ENCODE measurements around the gene FAM13A.

FAM13A gene

DNA sequence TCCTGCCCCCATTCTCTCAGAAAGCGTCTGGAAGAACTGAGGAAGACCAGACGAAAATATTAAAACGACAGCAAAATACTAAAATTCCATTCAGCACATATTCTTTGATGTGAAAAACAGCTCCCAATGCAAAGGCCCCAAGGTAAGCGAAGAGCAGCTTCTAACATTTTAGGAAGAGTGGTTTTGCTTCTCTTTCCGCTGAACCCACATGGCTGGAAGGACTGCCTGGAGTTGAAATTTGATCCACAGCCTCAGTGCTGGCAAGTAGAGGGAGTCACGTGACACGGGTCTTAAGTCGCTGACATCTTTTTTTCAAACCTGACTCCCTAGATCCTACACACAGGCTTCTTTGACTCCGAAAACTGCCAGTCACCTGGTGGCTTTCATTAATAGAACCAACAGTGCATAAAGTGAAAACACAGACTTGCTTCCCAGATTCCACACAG lies at the start of gene FAM13A:
Gene FAM13A (minus strand): TSS at position 233 of the 446 bp plus-strand sequence. CDS start 221 bp downstream, at position 12.
- H3K79me2 ChIP-seq (ENCODE audit: control insufficient read depth, insufficient read depth, low read length, unreplicated experiment): peaks cover 39% of the 10 kb centered on the region
- no peaks in the 10 kb centered on the region for H3K36me3 ChIP-seq (ENCODE audit: insufficient read depth, low read length)
- no peaks in the 10 kb centered on the region for H3K27me3 ChIP-seq (ENCODE audit: insufficient read depth, low read length)
- H2AFZ ChIP-seq (ENCODE audit: low read length, unreplicated experiment): peak within 1 kb of the TSS; percentile 96
- peak within 1 kb of the TSS; percentile 32 for H3K27ac ChIP-seq (ENCODE audit: low read depth, low read length)
- peaks cover 19% of the 10 kb centered on the region for H3K4me1 ChIP-seq (ENCODE audit: control insufficient read depth, insufficient read depth, low read length, unreplicated experiment)
- peak within 1 kb of the TSS; percentile 82 for H3K4me3 ChIP-seq (ENCODE audit: low read depth, low read length)

DNA sequence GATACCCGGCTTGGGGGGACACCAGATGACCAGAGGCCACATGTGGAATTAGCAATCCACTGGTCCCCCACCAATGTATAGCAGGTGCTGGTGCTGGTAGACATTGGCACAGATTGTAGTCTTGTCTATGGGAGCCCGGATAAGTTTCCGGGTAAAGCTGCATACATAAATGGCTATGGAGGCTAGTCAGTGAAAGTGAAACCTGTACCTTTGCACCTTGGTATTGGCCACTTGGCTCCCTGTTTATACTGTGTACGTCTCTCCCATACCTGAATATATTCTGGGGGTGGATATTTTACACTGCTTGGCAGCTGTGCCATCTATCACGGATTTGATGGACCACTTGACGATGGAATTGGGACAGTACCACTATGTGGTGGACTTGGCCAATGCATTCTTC lies 48.7 kb upstream of the FAM13A start:
- no peaks in the 10 kb centered on the region for H3K79me2 ChIP-seq (ENCODE audit: control insufficient read depth, insufficient read depth, low read length, unreplicated experiment)
- no peaks in the 10 kb centered on the region for H3K36me3 ChIP-seq (ENCODE audit: insufficient read depth, low read length)
- no peak overlapping the region for H3K4me3 ChIP-seq (ENCODE audit: low read depth, low read length)
- peaks cover 53% of the 10 kb centered on the region for H3K27me3 ChIP-seq (ENCODE audit: insufficient read depth, low read length)
- no peak overlapping the region for H3K27ac ChIP-seq (ENCODE audit: low read depth, low read length)
- H3K4me1 ChIP-seq (ENCODE audit: control insufficient read depth, insufficient read depth, low read length, unreplicated experiment): peaks cover 4% of the 10 kb centered on the region
- H2AFZ ChIP-seq (ENCODE audit: low read length, unreplicated experiment): no peak overlapping the region

DNA sequence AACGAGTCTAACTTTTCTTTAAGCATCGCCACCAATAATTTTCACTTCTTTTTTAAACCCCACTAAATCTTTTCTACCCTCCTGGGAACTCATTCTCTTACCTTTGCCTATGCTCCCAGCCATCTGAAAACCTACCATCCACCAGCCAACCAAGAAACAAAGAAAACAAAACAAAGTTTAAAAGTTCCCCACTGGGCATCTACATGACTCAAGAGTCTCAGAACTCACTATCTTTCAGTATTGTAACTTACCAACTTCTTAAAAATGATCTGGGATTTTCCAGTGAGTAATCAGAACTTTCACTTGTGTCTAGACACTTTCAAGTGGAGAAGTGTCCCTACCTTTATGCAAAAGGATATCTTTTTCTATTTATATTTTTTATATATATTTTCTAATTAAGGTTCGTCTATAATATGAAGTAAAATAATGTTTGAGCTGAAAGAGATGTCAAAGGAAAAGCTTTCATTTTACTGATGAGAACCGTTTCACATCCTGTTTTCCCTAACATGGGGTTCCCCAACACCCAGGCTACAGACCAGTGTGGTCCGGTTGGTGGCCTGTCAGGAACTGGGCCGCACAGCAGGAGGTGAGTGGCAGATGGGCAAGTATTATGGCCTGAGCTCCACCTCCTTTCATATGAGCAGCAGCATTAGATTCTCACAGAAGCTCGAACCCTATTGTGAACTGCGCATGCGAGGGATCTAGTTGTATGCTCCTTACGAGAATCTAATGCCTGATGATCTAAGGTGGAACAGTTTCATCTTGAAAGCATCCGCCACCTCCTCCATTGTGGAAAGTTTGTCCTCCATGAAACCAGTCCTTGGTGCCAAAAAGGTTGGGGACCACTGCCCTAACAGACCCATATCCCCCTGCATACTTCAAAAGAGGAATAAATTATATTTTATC lies 44.5 kb upstream of the FAM13A start:
- Histone ChIP-seq H3K4me3 (ENCODE audit: low read depth, low read length) (no peak overlapping the region), H3K36me3 (ENCODE audit: insufficient read depth, low read length) (no peaks in the 10 kb centered on the region), H3K4me1 (ENCODE audit: control insufficient read depth, insufficient read depth, low read length, unreplicated experiment) (no peaks in the 10 kb centered on the region), H2AFZ (ENCODE audit: low read length, unreplicated experiment) (no peak overlapping the region), H3K27me3 (ENCODE audit: insufficient read depth, low read length) (peaks cover 53% of the 10 kb centered on the region), H3K79me2 (ENCODE audit: control insufficient read depth, insufficient read depth, low read length, unreplicated experiment) (no peaks in the 10 kb centered on the region), H3K27ac (ENCODE audit: low read depth, low read length) (no peak overlapping the region)

- no peaks in the 10 kb centered on the region for H3K4me1 ChIP-seq (ENCODE audit: control insufficient read depth, insufficient read depth, low read length, unreplicated experiment)
- H3K79me2 ChIP-seq (ENCODE audit: control insufficient read depth, insufficient read depth, low read length, unreplicated experiment): no peaks in the 10 kb centered on the region
- H3K4me3 ChIP-seq (ENCODE audit: low read depth, low read length): no peak overlapping the region
- no peaks in the 10 kb centered on the region for H3K36me3 ChIP-seq (ENCODE audit: insufficient read depth, low read length)
- no peak overlapping the region for H2AFZ ChIP-seq (ENCODE audit: low read length, unreplicated experiment)
- H3K27ac ChIP-seq (ENCODE audit: low read depth, low read length): no peak overlapping the region
- peaks cover 53% of the 10 kb centered on the region for H3K27me3 ChIP-seq (ENCODE audit: insufficient read depth, low read length)
Observed at GRCh38 chr4:89100853-89101252, 43.9 kb upstream of the FAM13A start.

GRCh38 chr4:89099471-89099870 lies 42.5 kb upstream of the FAM13A start:
- Histone ChIP-seq H3K27me3 (ENCODE audit: insufficient read depth, low read length) (peaks cover 43% of the 10 kb centered on the region), H3K36me3 (ENCODE audit: insufficient read depth, low read length) (no peaks in the 10 kb centered on the region), H3K79me2 (ENCODE audit: control insufficient read depth, insufficient read depth, low read length, unreplicated experiment) (no peaks in the 10 kb centered on the region), H2AFZ (ENCODE audit: low read length, unreplicated experiment) (no peak overlapping the region), H3K4me3 (ENCODE audit: low read depth, low read length) (no peak overlapping the region), H3K27ac (ENCODE audit: low read depth, low read length) (no peak overlapping the region), H3K4me1 (ENCODE audit: control insufficient read depth, insufficient read depth, low read length, unreplicated experiment) (no peaks in the 10 kb centered on the region)

- no peak overlapping the region for H3K27ac ChIP-seq (ENCODE audit: low read depth, low read length)
- no peak overlapping the region for H3K4me3 ChIP-seq (ENCODE audit: low read depth, low read length)
- H3K36me3 ChIP-seq (ENCODE audit: insufficient read depth, low read length): no peaks in the 10 kb centered on the region
- H2AFZ ChIP-seq (ENCODE audit: low read length, unreplicated experiment): no peak overlapping the region
- no peaks in the 10 kb centered on the region for H3K4me1 ChIP-seq (ENCODE audit: control insufficient read depth, insufficient read depth, low read length, unreplicated experiment)
- H3K27me3 ChIP-seq (ENCODE audit: insufficient read depth, low read length): peaks cover 39% of the 10 kb centered on the region
- H3K79me2 ChIP-seq (ENCODE audit: control insufficient read depth, insufficient read depth, low read length, unreplicated experiment): no peaks in the 10 kb centered on the region
Observed at GRCh38 chr4:89099034-89099433, 42.0 kb upstream of the FAM13A start.

- Histone ChIP-seq H3K4me1 (ENCODE audit: control insufficient read depth, insufficient read depth, low read length, unreplicated experiment) (no peaks in the 10 kb centered on the region), H3K27me3 (ENCODE audit: insufficient read depth, low read length) (peaks cover 14% of the 10 kb centered on the region), H3K79me2 (ENCODE audit: control insufficient read depth, insufficient read depth, low read length, unreplicated experiment) (no peaks in the 10 kb centered on the region), H3K36me3 (ENCODE audit: insufficient read depth, low read length) (no peaks in the 10 kb centered on the region), H3K27ac (ENCODE audit: low read depth, low read length) (no peak overlapping the region), H3K4me3 (ENCODE audit: low read depth, low read length) (no peak overlapping the region), H2AFZ (ENCODE audit: low read length, unreplicated experiment) (no peak overlapping the region)
Observed at GRCh38 chr4:89078300-89078699, 21.3 kb upstream of the FAM13A start.

GRCh38 chr4:89077761-89078160 lies 20.8 kb upstream of the FAM13A start:
- no peak overlapping the region for H2AFZ ChIP-seq (ENCODE audit: low read length, unreplicated experiment)

GRCh38 chr4:89072921-89073320 lies 15.9 kb upstream of the FAM13A start:
- no peaks in the 10 kb centered on the region for H3K36me3 ChIP-seq (ENCODE audit: insufficient read depth, low read length)
- no peak overlapping the region for H3K4me3 ChIP-seq (ENCODE audit: low read depth, low read length)

More at GRCh38 chr4:89077761-89078160, 20.8 kb upstream of the FAM13A start:
- Histone ChIP-seq H3K79me2 (ENCODE audit: control insufficient read depth, insufficient read depth, low read length, unreplicated experiment) (no peaks in the 10 kb centered on the region), H3K27ac (ENCODE audit: low read depth, low read length) (no peak overlapping the region), H3K36me3 (ENCODE audit: insufficient read depth, low read length) (no peaks in the 10 kb centered on the region), H3K4me1 (ENCODE audit: control insufficient read depth, insufficient read depth, low read length, unreplicated experiment) (no peaks in the 10 kb centered on the region), H3K4me3 (ENCODE audit: low read depth, low read length) (no peak overlapping the region), H3K27me3 (ENCODE audit: insufficient read depth, low read length) (peaks cover 9% of the 10 kb centered on the region)

GRCh38 chr4:89071311-89071710 lies 14.3 kb upstream of the FAM13A start:
- Histone ChIP-seq H3K4me1 (ENCODE audit: control insufficient read depth, insufficient read depth, low read length, unreplicated experiment) (no peaks in the 10 kb centered on the region), H3K79me2 (ENCODE audit: control insufficient read depth, insufficient read depth, low read length, unreplicated experiment) (no peaks in the 10 kb centered on the region), H2AFZ (ENCODE audit: low read length, unreplicated experiment) (no peak overlapping the region), H3K36me3 (ENCODE audit: insufficient read depth, low read length) (no peaks in the 10 kb centered on the region), H3K27me3 (ENCODE audit: insufficient read depth, low read length) (peaks cover 13% of the 10 kb centered on the region), H3K4me3 (ENCODE audit: low read depth, low read length) (no peak overlapping the region), H3K27ac (ENCODE audit: low read depth, low read length) (no peak overlapping the region)

More at GRCh38 chr4:89072921-89073320, 15.9 kb upstream of the FAM13A start:
- H2AFZ ChIP-seq (ENCODE audit: low read length, unreplicated experiment): no peak overlapping the region
- no peaks in the 10 kb centered on the region for H3K4me1 ChIP-seq (ENCODE audit: control insufficient read depth, insufficient read depth, low read length, unreplicated experiment)
- H3K27me3 ChIP-seq (ENCODE audit: insufficient read depth, low read length): peaks cover 13% of the 10 kb centered on the region
- no peaks in the 10 kb centered on the region for H3K79me2 ChIP-seq (ENCODE audit: control insufficient read depth, insufficient read depth, low read length, unreplicated experiment)
- H3K27ac ChIP-seq (ENCODE audit: low read depth, low read length): no peak overlapping the region

DNA sequence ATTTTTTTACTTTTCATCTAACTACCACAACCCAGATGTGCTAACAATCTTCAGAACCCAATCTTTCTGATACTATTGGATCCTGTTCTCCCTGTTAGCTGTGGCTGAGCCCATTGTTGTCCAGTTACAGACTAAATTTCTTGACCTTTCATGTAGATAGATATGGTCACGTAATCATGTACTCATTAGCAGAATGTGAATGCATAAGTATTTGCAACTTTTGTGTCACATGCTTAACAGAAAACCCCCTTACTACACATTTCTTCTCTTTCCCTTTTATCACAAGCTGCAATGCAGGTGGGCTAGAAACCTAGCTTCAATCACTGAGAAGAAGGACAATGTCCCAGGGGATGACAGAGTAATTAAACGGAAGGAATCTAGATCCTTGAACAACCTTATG lies 13.1 kb upstream of the FAM13A start:
- H3K4me1 ChIP-seq (ENCODE audit: control insufficient read depth, insufficient read depth, low read length, unreplicated experiment): no peaks in the 10 kb centered on the region
- H3K27ac ChIP-seq (ENCODE audit: low read depth, low read length): no peak overlapping the region
- no peak overlapping the region for H2AFZ ChIP-seq (ENCODE audit: low read length, unreplicated experiment)
- H3K27me3 ChIP-seq (ENCODE audit: insufficient read depth, low read length): peaks cover 13% of the 10 kb centered on the region
- no peaks in the 10 kb centered on the region for H3K79me2 ChIP-seq (ENCODE audit: control insufficient read depth, insufficient read depth, low read length, unreplicated experiment)
- no peak overlapping the region for H3K4me3 ChIP-seq (ENCODE audit: low read depth, low read length)
- no peaks in the 10 kb centered on the region for H3K36me3 ChIP-seq (ENCODE audit: insufficient read depth, low read length)

Measured in ACC112 (cell line).